Parathyroid adenoma (tissue), 2 donors: ENCODE measurements around the gene LRRC71.

ENCODE experiments used
- H2AFZ ChIP-seq: fragments of 300-600 bp; sonication (generic); one replicate; pipeline ENCODE4 v1.7.0; 2017; ENCODE audit warnings: antibody characterized with exemption, mild to moderate bottlenecking
- H3K27ac ChIP-seq: fragments of 300-600 bp; sonication (generic); one replicate; pipeline ENCODE4 v1.7.0; 2017
- H3K27me3 ChIP-seq: fragments of 300-600 bp; sonication (generic); one replicate; pipeline ENCODE4 v1.7.0; 2017; ENCODE audit warnings: low read length; ENCODE audit not compliant: control insufficient read depth, insufficient read depth
- H3K36me3 ChIP-seq: fragments of 300-600 bp; sonication (generic); one replicate; pipeline ENCODE4 v1.7.0; 2017; ENCODE audit warnings: low read length; ENCODE audit not compliant: control insufficient read depth, insufficient read depth
- H3K4me1 ChIP-seq: fragments of 300-600 bp; sonication (generic); one replicate; pipeline ENCODE4 v1.7.0; 2017; ENCODE audit warnings: control low read depth
- H3K4me2 ChIP-seq: fragments of 300-600 bp; sonication (generic); one replicate; pipeline ENCODE4 v1.7.0; 2017; ENCODE audit warnings: low read length
- H3K4me3 ChIP-seq: fragments of 300-600 bp; sonication (generic); one replicate; pipeline ENCODE4 v1.7.0; 2017; ENCODE audit warnings: low read depth, low read length
- H3K79me2 ChIP-seq: fragments of 300-600 bp; sonication (generic); one replicate; pipeline ENCODE4 v1.7.0; 2017; ENCODE audit warnings: control low read depth
- H3K9ac ChIP-seq: fragments of 300-600 bp; sonication (generic); one replicate; pipeline ENCODE4 v1.7.0; 2017; ENCODE audit warnings: mild to moderate bottlenecking
- H3K9me3 ChIP-seq: fragments of 300-600 bp; sonication (generic); one replicate; pipeline ENCODE4 v1.7.0; 2017; ENCODE audit warnings: low read length; ENCODE audit not compliant: control insufficient read depth
- CTCF ChIP-seq: fragments of 300-600 bp; sonication (generic); IDR thresholded peaks from one replicate; pipeline ENCODE4 v1.7.0; 2017; ENCODE audit warnings: antibody characterized with exemption, mild to moderate bottlenecking
- donor health status: primary hyperparathyroidism.

The LRRC71 gene

GRCh38 chr1:156943756-156944155, 23.3 kb downstream of the LRRC71 start:
- H3K36me3 ChIP-seq: no peaks in the 10 kb centered on the region

GRCh38 chr1:156944268-156944667, 23.8 kb downstream of the LRRC71 start:
- H3K27me3 ChIP-seq: no peaks in the 10 kb centered on the region
- no peak overlapping the region for H3K9ac ChIP-seq
- no peak for TF ChIP-seq CTCF
- H3K4me2 ChIP-seq: no peak overlapping the region
- no peak overlapping the region for H2AFZ ChIP-seq
- H3K9me3 ChIP-seq: no peaks in the 10 kb centered on the region
- H3K4me3 ChIP-seq: no peak overlapping the region
- no peaks in the 10 kb centered on the region for H3K79me2 ChIP-seq
- no peak overlapping the region for H3K27ac ChIP-seq
- H3K36me3 ChIP-seq: no peaks in the 10 kb centered on the region
- no peaks in the 10 kb centered on the region for H3K4me1 ChIP-seq

More at GRCh38 chr1:156943756-156944155, 23.3 kb downstream of the LRRC71 start:
- no peak overlapping the region for H3K9ac ChIP-seq
- no peaks in the 10 kb centered on the region for H3K9me3 ChIP-seq
- TF ChIP-seq CTCF: no peak
- H2AFZ ChIP-seq: no peak overlapping the region
- no peaks in the 10 kb centered on the region for H3K4me1 ChIP-seq
- H3K79me2 ChIP-seq: no peaks in the 10 kb centered on the region
- H3K4me3 ChIP-seq: no peak overlapping the region
- no peaks in the 10 kb centered on the region for H3K27me3 ChIP-seq
- H3K27ac ChIP-seq: no peak overlapping the region
- no peak overlapping the region for H3K4me2 ChIP-seq

GRCh38 chr1:156944848-156945247, 24.4 kb downstream of the LRRC71 start:
- no peak overlapping the region for H2AFZ ChIP-seq
- H3K27me3 ChIP-seq: no peaks in the 10 kb centered on the region
- H3K9me3 ChIP-seq: no peaks in the 10 kb centered on the region
- H3K4me2 ChIP-seq: no peak overlapping the region
- no peak for TF ChIP-seq CTCF
- H3K27ac ChIP-seq: no peak overlapping the region
- H3K36me3 ChIP-seq: no peaks in the 10 kb centered on the region
- no peaks in the 10 kb centered on the region for H3K79me2 ChIP-seq
- H3K9ac ChIP-seq: no peak overlapping the region
- H3K4me3 ChIP-seq: no peak overlapping the region
- no peaks in the 10 kb centered on the region for H3K4me1 ChIP-seq

GRCh38 chr1:156945881-156946661, 25.6 kb downstream of the LRRC71 start:
- Histone ChIP-seq H3K9ac (no peak overlapping the region), H3K36me3 (no peaks in the 10 kb centered on the region), H3K4me3 (no peak overlapping the region)

More at GRCh38 chr1:156945881-156946661, 25.6 kb downstream of the LRRC71 start:
- no peaks in the 10 kb centered on the region for H3K4me1 ChIP-seq
- no peak overlapping the region for H2AFZ ChIP-seq
- H3K27ac ChIP-seq: no peak overlapping the region
- TF ChIP-seq CTCF: no peak
- H3K27me3 ChIP-seq: no peaks in the 10 kb centered on the region
- no peaks in the 10 kb centered on the region for H3K9me3 ChIP-seq
- no peaks in the 10 kb centered on the region for H3K79me2 ChIP-seq
- no peak overlapping the region for H3K4me2 ChIP-seq
